ENCODE data around the gene MROH2B. TPM values are rescaled to one million over a fixed set of nuclear protein-coding genes. Genes with fewer than 3 reads are reported as not detected.

MROH2B gene
- polyA plus RNA-seq, 3 donors = 0.13 to 0.28 TPM; not detected in 1

DNA sequence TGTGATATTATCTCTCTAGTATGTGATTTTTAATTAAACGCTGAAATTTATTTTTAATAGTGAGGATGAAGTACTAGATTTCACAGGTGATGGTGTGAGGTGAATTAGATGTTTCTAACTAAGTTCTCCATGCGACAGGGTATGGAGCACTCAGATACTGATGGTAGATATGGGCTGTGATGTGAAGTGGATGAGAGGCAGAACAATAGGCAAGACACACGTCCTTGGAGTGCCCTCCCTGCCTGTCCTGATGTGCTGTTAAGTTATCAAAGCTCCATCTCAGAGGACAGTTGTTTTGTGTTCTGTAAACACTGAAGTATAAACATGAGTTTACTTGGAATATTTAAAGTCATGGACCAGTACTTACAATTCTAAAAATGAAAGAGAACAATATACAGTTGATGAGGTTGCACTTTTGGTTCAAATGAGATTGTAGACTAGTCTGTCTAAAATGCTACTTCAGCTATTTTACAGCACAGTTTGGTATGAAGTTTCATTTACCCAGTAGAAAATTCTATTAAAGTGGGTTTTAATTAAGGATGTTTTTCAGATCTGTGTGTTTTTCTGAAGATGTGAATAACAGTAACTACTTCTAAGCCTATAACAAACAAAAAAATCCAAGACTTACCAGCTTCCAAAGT, 97.7 kb downstream of the MROH2B start:
- no peak for DNase-seq

GRCh38 chr5:40972434-40972833, 98.7 kb downstream of the MROH2B start:
- no peak for DNase-seq

- no peak for DNase-seq
Observed at GRCh38 chr5:40962207-40962955, 108.8 kb downstream of the MROH2B start.

DNA sequence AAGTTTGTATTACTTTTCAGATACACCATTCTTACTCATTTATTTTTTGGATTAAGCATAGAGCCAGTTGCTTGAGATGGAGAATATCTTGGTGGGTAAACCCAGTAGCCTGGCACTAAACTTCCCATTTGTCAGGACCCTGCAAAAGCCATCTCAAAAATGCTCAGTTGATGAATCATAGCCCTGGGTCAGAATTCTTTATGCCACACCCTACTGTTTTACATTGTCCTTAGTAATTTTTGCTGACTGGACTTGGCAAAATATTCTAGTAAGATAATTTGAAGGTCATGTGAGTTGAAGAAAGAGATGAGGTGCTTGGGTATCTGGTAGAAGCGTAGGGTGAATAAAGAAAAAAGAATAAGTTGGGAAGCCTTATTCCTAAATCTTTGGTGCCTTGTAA, 111.1 kb downstream of the MROH2B start:
- no peak for DNase-seq

DNA sequence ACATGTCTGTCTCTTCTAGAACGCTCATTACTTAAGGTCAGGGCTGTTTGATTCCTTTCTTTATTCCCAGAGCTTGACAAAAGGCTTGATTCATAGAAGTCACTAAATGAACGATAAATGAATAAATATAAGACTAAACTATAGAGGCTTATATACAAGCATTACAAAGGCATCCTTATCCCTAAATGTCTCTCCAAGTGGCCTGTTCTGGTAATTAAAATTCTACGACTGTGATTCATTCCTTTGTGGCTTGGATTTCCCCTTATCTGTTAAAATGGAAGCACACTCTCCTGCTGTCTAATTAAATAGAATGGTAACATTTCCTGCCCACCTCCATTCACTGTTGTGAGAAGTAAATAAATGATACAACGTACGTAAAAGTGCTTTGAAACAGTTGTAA, 112.3 kb downstream of the MROH2B start:
- DNase-seq = no peak

- DNase-seq = no peak
Observed at GRCh38 chr5:40957048-40957447, 114.1 kb downstream of the MROH2B start.

GRCh38 chr5:40955313-40955712, 115.8 kb downstream of the MROH2B start:
- no peak for DNase-seq

Other genes with a start within 250 kb of the MROH2B start
- 1,000 to 10,000 TPM; 1,651 to 2,315 (median 1,847) TPM for gene RPL37, start 236.1 kb downstream of the MROH2B start, polyA plus RNA-seq (ENCODE audit: insufficient read length in 3 of 3)
- gene CARD6, start 230.0 kb downstream of the MROH2B start, polyA plus RNA-seq (ENCODE audit: insufficient read length in 3 of 3) = 1 to 10 TPM; 2.6 to 3.0 (median 2.8) TPM
- gene C7, start 161.8 kb downstream of the MROH2B start, polyA plus RNA-seq (ENCODE audit: insufficient read length in 3 of 3) = 100 to 1,000 TPM; 117 to 148 (median 118) TPM
- 1 to 10 TPM; 1.0 to 2.4 (median 2.1) TPM for gene C6, start 142.2 kb upstream of the MROH2B start, polyA plus RNA-seq (ENCODE audit: insufficient read length in 3 of 3)